ENCODE results near the gene NCOA5. TPM values are rescaled to one million over a fixed set of nuclear protein-coding genes. Genes with fewer than 3 reads are reported as not detected.

Gene NCOA5
- total and polyA plus RNA-seq, 7 experiments from 2014 or later = 15.7 to 47.6 (median 39.4) TPM

GRCh38 chr20:46054606-46055005 is 35.2 kb downstream of the NCOA5 start:
- intact Hi-C loops (cut with micrococcal nuclease) = no loop called here
- ATAC-seq = no peak
- H3K4me1 ChIP-seq (ENCODE audit: control insufficient read depth in 2 of 2, insufficient read depth in 2 of 2, low read length in 2 of 2) = peaks cover 0 to 4% of the 10 kb centered on the region in 2 donors
- Mint-ChIP-seq H3K4me1 (peaks cover 6 to 17% (median 15%) of the 10 kb centered on the region in 7 donors), H3K27me3 (peaks cover 27 to 43% (median 34%) of the 10 kb centered on the region in 5 donors), H3K27ac (no peak overlapping the region), H3K4me3 (no peak overlapping the region), H3K9me3 (peaks cover 0 to 3% (median 0%) of the 10 kb centered on the region in 11 donors), H3K36me3 (peaks cover 0 to 5% (median 1%) of the 10 kb centered on the region in 5 donors)
- no peak overlapping the region for H3K4me3 ChIP-seq (ENCODE audit: low read length)
- H3K9me3 ChIP-seq (ENCODE audit: control insufficient read depth in 2 of 3, low read length in 3 of 3) = no peaks in the 10 kb centered on the region
- no peaks in the 10 kb centered on the region for H3K36me3 ChIP-seq (ENCODE audit: control insufficient read depth in 2 of 3, insufficient read depth in 3 of 3, low read length in 3 of 3)
- DNase-seq = no peak
- no peak overlapping the region for H3K27ac ChIP-seq (ENCODE audit: low read depth, low read length)
- ChIA-PET CTCF (no interaction called here), POLR2A (no interaction called here)
- no peaks in the 10 kb centered on the region for H3K27me3 ChIP-seq (ENCODE audit: control insufficient read depth in 2 of 2, insufficient read depth in 2 of 2, low read length in 2 of 2)

DNA sequence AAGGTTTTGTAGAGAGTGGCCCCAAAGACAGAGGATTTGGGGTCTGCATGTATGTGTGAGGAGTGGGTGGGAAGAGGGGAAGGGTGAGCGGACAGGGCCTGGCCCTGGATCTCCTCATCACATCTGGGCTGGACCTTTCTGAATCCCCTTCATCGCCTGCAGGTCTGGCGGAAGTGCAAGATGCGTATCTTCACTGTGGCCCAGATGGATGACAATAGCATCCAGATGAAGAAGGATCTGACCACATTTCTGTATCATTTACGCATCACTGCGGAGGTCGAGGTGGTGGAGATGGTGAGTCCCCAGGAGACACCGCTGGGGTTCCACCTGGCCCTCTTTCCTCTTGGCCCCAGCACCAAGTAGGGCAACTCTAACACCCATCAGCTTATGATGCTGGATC is 36.3 kb downstream of the NCOA5 start:
- no peaks in the 10 kb centered on the region for H3K36me3 Mint-ChIP-seq
- Histone ChIP-seq H3K27ac (ENCODE audit: low read depth, low read length) (no peak overlapping the region), H3K4me3 (ENCODE audit: low read length) (no peak overlapping the region), H3K36me3 (ENCODE audit: control insufficient read depth in 2 of 3, insufficient read depth in 3 of 3, low read length in 3 of 3) (no peaks in the 10 kb centered on the region), H3K9me3 (ENCODE audit: control insufficient read depth in 2 of 3, low read length in 3 of 3) (no peaks in the 10 kb centered on the region), H3K4me1 (ENCODE audit: control insufficient read depth in 2 of 2, insufficient read depth in 2 of 2, low read length in 2 of 2) (no peaks in the 10 kb centered on the region), H3K27me3 (ENCODE audit: control insufficient read depth in 2 of 2, insufficient read depth in 2 of 2, low read length in 2 of 2) (no peaks in the 10 kb centered on the region)
- peaks cover 0 to 4% (median 0%) of the 10 kb centered on the region in 11 donors for H3K9me3 Mint-ChIP-seq
- no peak for ATAC-seq
- H3K4me1 Mint-ChIP-seq = peaks cover 4 to 6% (median 5%) of the 10 kb centered on the region in 7 donors
- no peak for DNase-seq
- H3K4me3 Mint-ChIP-seq = no peak overlapping the region
- H3K27me3 Mint-ChIP-seq = peaks cover 20 to 33% (median 25%) of the 10 kb centered on the region in 5 donors
- CTCF ChIA-PET = no interaction called here
- intact Hi-C loops (cut with micrococcal nuclease) = no loop called here
- no peak overlapping the region for H3K27ac Mint-ChIP-seq
- POLR2A ChIA-PET = no interaction called here

DNA sequence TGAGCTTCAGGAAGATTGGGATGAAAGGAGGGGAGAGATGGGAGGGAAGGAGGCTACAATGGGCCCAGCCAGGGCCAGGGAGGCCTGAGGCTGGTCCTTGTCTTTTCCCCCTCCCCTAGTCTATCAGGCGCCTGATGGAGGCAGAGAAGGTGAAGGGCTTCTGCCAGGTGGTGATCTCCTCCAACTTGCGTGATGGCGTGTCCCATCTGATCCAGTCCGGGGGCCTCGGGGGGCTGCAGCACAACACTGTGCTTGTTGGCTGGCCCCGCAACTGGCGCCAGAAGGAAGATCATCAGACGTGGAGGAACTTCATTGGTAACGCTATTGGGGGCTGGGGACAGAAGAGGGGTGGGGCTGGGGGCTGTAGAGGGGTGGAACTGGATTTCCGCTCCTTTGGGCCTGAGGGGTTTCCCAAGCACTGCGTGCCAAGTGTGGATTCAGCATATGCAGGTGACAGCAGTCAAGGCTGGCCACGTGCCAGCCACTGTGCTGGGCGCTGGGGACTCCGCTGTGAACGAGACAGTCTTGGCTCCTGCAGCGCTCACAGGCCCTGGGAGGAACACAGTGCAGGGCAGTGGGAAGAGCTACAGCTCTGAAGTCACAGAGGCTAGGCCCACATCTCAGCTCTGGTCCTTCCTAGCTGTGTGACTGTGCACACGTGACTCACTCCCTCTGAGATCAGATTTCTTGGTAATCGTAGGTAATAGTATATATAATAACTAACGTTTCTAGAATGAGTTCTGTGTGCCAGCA is 38.0 kb downstream of the NCOA5 start:
- Histone ChIP-seq H3K27ac (ENCODE audit: low read depth, low read length) (no peak overlapping the region), H3K4me1 (ENCODE audit: control insufficient read depth in 2 of 2, insufficient read depth in 2 of 2, low read length in 2 of 2) (no peaks in the 10 kb centered on the region), H3K9me3 (ENCODE audit: control insufficient read depth in 2 of 3, low read length in 3 of 3) (no peaks in the 10 kb centered on the region), H3K36me3 (ENCODE audit: control insufficient read depth in 2 of 3, insufficient read depth in 3 of 3, low read length in 3 of 3) (no peaks in the 10 kb centered on the region), H3K4me3 (ENCODE audit: low read length) (no peak overlapping the region), H3K27me3 (ENCODE audit: control insufficient read depth in 2 of 2, insufficient read depth in 2 of 2, low read length in 2 of 2) (no peaks in the 10 kb centered on the region)
- Mint-ChIP-seq H3K4me1 (peaks cover 0 to 1% (median 0%) of the 10 kb centered on the region in 7 donors), H3K36me3 (no peaks in the 10 kb centered on the region), H3K27me3 (peaks cover 20 to 28% (median 24%) of the 10 kb centered on the region in 5 donors), H3K9me3 (peaks cover 0 to 4% (median 0%) of the 10 kb centered on the region in 11 donors), H3K4me3 (no peak overlapping the region), H3K27ac (no peak overlapping the region)
- POLR2A ChIA-PET = no interaction called here
- ATAC-seq (no peak), DNase-seq (no peak)
- intact Hi-C loops (cut with micrococcal nuclease) = no loop called here
- CTCF ChIA-PET = no interaction called here

DNA sequence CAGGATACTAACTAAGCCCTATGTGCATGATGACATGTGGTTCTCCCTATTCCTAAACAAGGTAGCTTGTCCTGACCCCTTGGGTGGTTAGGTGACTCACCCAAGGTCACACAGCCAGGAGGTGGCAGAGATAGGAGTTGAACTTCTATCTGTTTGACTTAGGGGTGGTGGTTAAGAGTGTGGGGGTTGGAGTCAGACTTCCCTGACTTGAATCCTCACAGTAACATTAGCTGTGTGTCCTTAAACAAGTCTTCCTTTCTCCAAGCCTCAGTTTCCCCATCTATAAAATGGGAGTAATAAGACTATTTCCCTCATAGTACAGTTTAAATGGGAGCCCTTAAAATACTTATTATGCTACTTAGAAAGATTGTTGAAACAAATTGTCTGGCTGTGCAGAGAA is 38.9 kb downstream of the NCOA5 start:
- Histone ChIP-seq H3K9me3 (ENCODE audit: control insufficient read depth in 2 of 3, low read length in 3 of 3) (no peaks in the 10 kb centered on the region), H3K27ac (ENCODE audit: low read depth, low read length) (no peak overlapping the region), H3K36me3 (ENCODE audit: control insufficient read depth in 2 of 3, insufficient read depth in 3 of 3, low read length in 3 of 3) (no peaks in the 10 kb centered on the region), H3K4me3 (ENCODE audit: low read length) (no peak overlapping the region), H3K27me3 (ENCODE audit: control insufficient read depth in 2 of 2, insufficient read depth in 2 of 2, low read length in 2 of 2) (no peaks in the 10 kb centered on the region), H3K4me1 (ENCODE audit: control insufficient read depth in 2 of 2, insufficient read depth in 2 of 2, low read length in 2 of 2) (no peaks in the 10 kb centered on the region)
- H3K4me1 Mint-ChIP-seq = peaks cover 0 to 1% (median 0%) of the 10 kb centered on the region in 7 donors
- H3K4me3 Mint-ChIP-seq = no peak overlapping the region
- POLR2A ChIA-PET = no interaction called here
- CTCF ChIA-PET = no interaction called here
- H3K27ac Mint-ChIP-seq = no peak overlapping the region
- peaks cover 15 to 30% (median 25%) of the 10 kb centered on the region in 5 donors for H3K27me3 Mint-ChIP-seq
- peaks cover 0 to 4% (median 0%) of the 10 kb centered on the region in 11 donors for H3K9me3 Mint-ChIP-seq
- intact Hi-C loops (cut with micrococcal nuclease) = no loop called here
- ATAC-seq (no peak), DNase-seq (no peak)
- H3K36me3 Mint-ChIP-seq = no peaks in the 10 kb centered on the region

GRCh38 chr20:46050444-46050843 is 39.3 kb downstream of the NCOA5 start:
- H3K27me3 Mint-ChIP-seq = peaks cover 10 to 31% (median 24%) of the 10 kb centered on the region in 5 donors
- no peak overlapping the region for H3K4me3 Mint-ChIP-seq
- CTCF ChIA-PET = no interaction called here
- H3K36me3 Mint-ChIP-seq = no peaks in the 10 kb centered on the region
- intact Hi-C loops (cut with micrococcal nuclease) = no loop called here
- ATAC-seq (no peak), DNase-seq (no peak)
- peaks cover 0 to 1% (median 0%) of the 10 kb centered on the region in 7 donors for H3K4me1 Mint-ChIP-seq
- Histone ChIP-seq H3K4me1 (ENCODE audit: control insufficient read depth in 2 of 2, insufficient read depth in 2 of 2, low read length in 2 of 2) (no peaks in the 10 kb centered on the region), H3K36me3 (ENCODE audit: control insufficient read depth in 2 of 3, insufficient read depth in 3 of 3, low read length in 3 of 3) (no peaks in the 10 kb centered on the region), H3K4me3 (ENCODE audit: low read length) (no peak overlapping the region), H3K27me3 (ENCODE audit: control insufficient read depth in 2 of 2, insufficient read depth in 2 of 2, low read length in 2 of 2) (no peaks in the 10 kb centered on the region), H3K27ac (ENCODE audit: low read depth, low read length) (no peak overlapping the region), H3K9me3 (ENCODE audit: control insufficient read depth in 2 of 3, low read length in 3 of 3) (no peaks in the 10 kb centered on the region)
- POLR2A ChIA-PET = no interaction called here
- H3K27ac Mint-ChIP-seq = no peak overlapping the region
- peaks cover 0 to 4% (median 0%) of the 10 kb centered on the region in 11 donors for H3K9me3 Mint-ChIP-seq

DNA sequence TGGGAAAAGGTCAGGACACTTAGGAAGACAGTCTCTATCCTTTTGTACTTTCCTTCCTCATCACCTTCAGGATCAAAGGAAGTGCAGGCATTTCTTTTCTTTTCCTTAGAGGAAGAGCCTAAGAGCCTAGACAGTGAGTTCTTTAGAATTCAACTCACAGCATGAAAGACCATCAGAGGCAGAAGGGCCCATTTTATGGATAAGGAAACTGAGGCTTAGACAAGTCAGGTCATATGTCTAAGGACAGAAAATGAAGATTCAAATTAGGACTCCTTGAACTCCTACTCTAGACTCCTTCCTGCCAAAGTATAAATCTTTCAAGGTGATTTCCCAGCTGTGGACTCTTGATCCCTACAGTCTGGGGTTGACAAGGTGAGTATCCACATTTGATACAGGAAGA is 39.9 kb downstream of the NCOA5 start:
- Histone ChIP-seq H3K27me3 (ENCODE audit: control insufficient read depth in 2 of 2, insufficient read depth in 2 of 2, low read length in 2 of 2) (no peaks in the 10 kb centered on the region), H3K27ac (ENCODE audit: low read depth, low read length) (no peak overlapping the region), H3K9me3 (ENCODE audit: control insufficient read depth in 2 of 3, low read length in 3 of 3) (no peaks in the 10 kb centered on the region), H3K4me1 (ENCODE audit: control insufficient read depth in 2 of 2, insufficient read depth in 2 of 2, low read length in 2 of 2) (no peaks in the 10 kb centered on the region), H3K4me3 (ENCODE audit: low read length) (no peak overlapping the region), H3K36me3 (ENCODE audit: control insufficient read depth in 2 of 3, insufficient read depth in 3 of 3, low read length in 3 of 3) (no peaks in the 10 kb centered on the region)
- ChIA-PET POLR2A (no interaction called here), CTCF (no interaction called here)
- Mint-ChIP-seq H3K27ac (no peak overlapping the region), H3K9me3 (peaks cover 0 to 2% (median 0%) of the 10 kb centered on the region in 11 donors), H3K27me3 (peaks cover 6 to 31% (median 22%) of the 10 kb centered on the region in 5 donors), H3K36me3 (no peaks in the 10 kb centered on the region), H3K4me3 (no peak overlapping the region), H3K4me1 (no peaks in the 10 kb centered on the region)
- intact Hi-C loops (cut with micrococcal nuclease) = no loop called here
- no peak for ATAC-seq
- DNase-seq = no peak

DNA sequence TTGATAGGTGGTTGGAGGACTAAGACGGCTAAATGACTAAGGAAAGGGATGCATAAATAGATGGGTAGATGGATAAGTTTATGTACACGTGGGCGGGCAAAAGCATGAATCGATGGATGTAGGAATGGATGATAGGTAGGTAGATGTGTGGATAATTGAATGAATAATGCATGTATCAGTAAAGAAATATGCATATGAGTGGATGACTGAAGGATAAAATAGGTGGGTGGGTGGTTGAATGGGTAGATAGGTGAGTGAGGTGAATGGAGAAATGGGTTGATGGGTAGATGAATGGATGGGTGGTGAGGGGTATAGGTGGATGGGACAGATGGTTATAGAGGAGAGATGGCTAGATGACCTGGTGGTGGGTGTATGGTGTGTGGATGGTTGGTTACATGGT is 40.6 kb downstream of the NCOA5 start:
- ChIA-PET POLR2A (no interaction called here), CTCF (no interaction called here)
- ATAC-seq (no peak), DNase-seq (no peak)
- no peaks in the 10 kb centered on the region for H3K9me3 ChIP-seq (ENCODE audit: control insufficient read depth in 2 of 3, low read length in 3 of 3)
- peaks cover 4 to 33% (median 21%) of the 10 kb centered on the region in 5 donors for H3K27me3 Mint-ChIP-seq
- intact Hi-C loops (cut with micrococcal nuclease) = no loop called here
- no peaks in the 10 kb centered on the region for H3K4me1 Mint-ChIP-seq
- no peaks in the 10 kb centered on the region for H3K4me1 ChIP-seq (ENCODE audit: control insufficient read depth in 2 of 2, insufficient read depth in 2 of 2, low read length in 2 of 2)
- peaks cover 0 to 2% (median 0%) of the 10 kb centered on the region in 11 donors for H3K9me3 Mint-ChIP-seq
- no peak overlapping the region for H3K27ac Mint-ChIP-seq
- H3K4me3 ChIP-seq (ENCODE audit: low read length) = no peak overlapping the region
- no peak overlapping the region for H3K4me3 Mint-ChIP-seq
- no peaks in the 10 kb centered on the region for H3K36me3 ChIP-seq (ENCODE audit: control insufficient read depth in 2 of 3, insufficient read depth in 3 of 3, low read length in 3 of 3)
- H3K27ac ChIP-seq (ENCODE audit: low read depth, low read length) = no peak overlapping the region
- no peaks in the 10 kb centered on the region for H3K27me3 ChIP-seq (ENCODE audit: control insufficient read depth in 2 of 2, insufficient read depth in 2 of 2, low read length in 2 of 2)
- peaks cover 0 to under 1% (median 0%) of the 10 kb centered on the region in 5 donors for H3K36me3 Mint-ChIP-seq

Measured in naive thymus-derived CD4-positive, alpha-beta T cell (primary cell).